Stimulated activated naive B cell treated with anti-CD40 and anti-IgM and Interleukin-4, amounts not matched to agents 10 μg/mL and 1 μg/mL and 100 μg/mL, for 72 hours (primary cell): Measurements from ENCODE around the gene SETD3.

Source experiments
- ATAC-seq, 2 donors: fragments of 150-1000 bp; cut with Tn5 transposase; replicated peaks; 2 replicates each; pipeline ENCODE4 v1.10.0; 2021; ENCODE audit warnings: moderate library complexity in 1 of 2
- DNase-seq: peaks from one replicate; pipeline ENCODE4 v3.0.0; 2021
- H3K27ac Mint-ChIP-seq: one replicate; pipeline ENCODE4 v1.8.0; 2022; ENCODE audit warnings: mild to moderate bottlenecking, mixed read lengths
- H3K27me3 Mint-ChIP-seq, 2 donors: one replicate each; pipeline ENCODE4 v1.8.0; 2022; ENCODE audit warnings: mixed read lengths in 2 of 2
- H3K36me3 Mint-ChIP-seq, 2 donors: one replicate each; pipeline ENCODE4 v1.8.0; 2022; ENCODE audit warnings: mixed read lengths in 2 of 2, mild to moderate bottlenecking in 1 of 2
- H3K4me1 Mint-ChIP-seq, 2 donors: one replicate each; pipeline ENCODE4 v1.8.0; 2022; ENCODE audit warnings: mixed read lengths in 2 of 2, mild to moderate bottlenecking in 1 of 2
- H3K4me3 Mint-ChIP-seq, 2 donors: one replicate each; pipeline ENCODE4 v1.8.0; 2022; ENCODE audit warnings: mild to moderate bottlenecking in 2 of 2, mixed read lengths in 2 of 2, moderate library complexity in 1 of 2
- H3K9me3 Mint-ChIP-seq, 2 donors: one replicate each; pipeline ENCODE4 v1.8.0; 2022; ENCODE audit warnings: mixed read lengths in 2 of 2, mild to moderate bottlenecking in 1 of 2

Gene SETD3

GRCh38 chr14:99512571-99513182, 32.0 kb upstream of the SETD3 start:
- no peak for DNase-seq
- H3K27ac Mint-ChIP-seq, result peak overlapping the region; percentile 47
- H3K4me1 Mint-ChIP-seq, result peaks cover 2 to 6% of the 10 kb centered on the region in 2 donors
- H3K27me3 Mint-ChIP-seq, result no peaks in the 10 kb centered on the region
- H3K4me3 Mint-ChIP-seq, result no peak overlapping the region
- H3K9me3 Mint-ChIP-seq, result no peaks in the 10 kb centered on the region
- peaks cover 17 to 25% of the 10 kb centered on the region in 2 donors for H3K36me3 Mint-ChIP-seq
- ATAC-seq, result no peak

GRCh38 chr14:99512110-99512449, 31.4 kb upstream of the SETD3 start:
- Mint-ChIP-seq H3K36me3 (peaks cover 22 to 31% of the 10 kb centered on the region in 2 donors), H3K4me1 (peaks cover 2 to 6% of the 10 kb centered on the region in 2 donors), H3K27ac (peak overlapping the region; percentile 47), H3K27me3 (no peaks in the 10 kb centered on the region), H3K9me3 (no peaks in the 10 kb centered on the region), H3K4me3 (no peak overlapping the region)
- DNase-seq (no peak), ATAC-seq (no peak)

- no peak for DNase-seq
- H3K9me3 Mint-ChIP-seq, result no peaks in the 10 kb centered on the region
- ATAC-seq, result no peak
- H3K27ac Mint-ChIP-seq, result peak overlapping the region; percentile 47
- H3K4me1 Mint-ChIP-seq, result peaks cover 2 to 6% of the 10 kb centered on the region in 2 donors
- H3K27me3 Mint-ChIP-seq, result no peaks in the 10 kb centered on the region
- H3K4me3 Mint-ChIP-seq, result no peak overlapping the region
- H3K36me3 Mint-ChIP-seq, result peaks cover 28 to 35% of the 10 kb centered on the region in 2 donors
These were observed 30.9 kb upstream of the SETD3 start for GRCh38 chr14:99511421-99512109.

- H3K36me3 Mint-ChIP-seq, result peaks cover 34 to 43% of the 10 kb centered on the region in 2 donors
- DNase-seq (no peak), ATAC-seq (no peak)
- peaks cover 0 to 6% of the 10 kb centered on the region in 2 donors for H3K4me1 Mint-ChIP-seq
- no peak overlapping the region for H3K27ac Mint-ChIP-seq
- H3K27me3 Mint-ChIP-seq, result no peaks in the 10 kb centered on the region
- H3K4me3 Mint-ChIP-seq, result no peak overlapping the region
- no peaks in the 10 kb centered on the region for H3K9me3 Mint-ChIP-seq
These were observed 30.0 kb upstream of the SETD3 start for GRCh38 chr14:99510556-99511139.

- Mint-ChIP-seq H3K9me3 (no peaks in the 10 kb centered on the region), H3K36me3 (peaks cover 37 to 46% of the 10 kb centered on the region in 2 donors), H3K27me3 (no peaks in the 10 kb centered on the region), H3K4me3 (no peak overlapping the region), H3K4me1 (peaks cover 0 to 6% of the 10 kb centered on the region in 2 donors), H3K27ac (peak overlapping the region; percentile 72)
- DNase-seq, result no peak
- no peak for ATAC-seq
These were observed 29.4 kb upstream of the SETD3 start for GRCh38 chr14:99509871-99510555.

GRCh38 chr14:99508896-99509629, 28.4 kb upstream of the SETD3 start:
- peak overlapping the region in 1 of 2 donors; percentile 25 for H3K4me3 Mint-ChIP-seq
- no peaks in the 10 kb centered on the region for H3K9me3 Mint-ChIP-seq
- H3K27me3 Mint-ChIP-seq, result no peaks in the 10 kb centered on the region
- DNase-seq, result no peak
- no peak for ATAC-seq
- peak overlapping the region; percentile 62 for H3K27ac Mint-ChIP-seq
- H3K36me3 Mint-ChIP-seq, result peaks cover 45 to 48% of the 10 kb centered on the region in 2 donors
- H3K4me1 Mint-ChIP-seq, result peaks cover 0 to 1% of the 10 kb centered on the region in 2 donors

- Mint-ChIP-seq H3K9me3 (no peaks in the 10 kb centered on the region), H3K27me3 (no peaks in the 10 kb centered on the region), H3K4me3 (no peak overlapping the region), H3K36me3 (peaks cover 52 to 56% of the 10 kb centered on the region in 2 donors), H3K27ac (no peak overlapping the region), H3K4me1 (peaks cover 0 to 2% of the 10 kb centered on the region in 2 donors)
- no peak for ATAC-seq
- no peak for DNase-seq
These were observed 27.4 kb upstream of the SETD3 start for GRCh38 chr14:99507860-99508640.

GRCh38 chr14:99506276-99506675, 25.6 kb upstream of the SETD3 start:
- no peaks in the 10 kb centered on the region for H3K27me3 Mint-ChIP-seq
- no peak overlapping the region for H3K4me3 Mint-ChIP-seq
- no peak for ATAC-seq
- DNase-seq, result no peak
- no peak overlapping the region for H3K27ac Mint-ChIP-seq
- H3K4me1 Mint-ChIP-seq, result peaks cover 0 to 7% of the 10 kb centered on the region in 2 donors
- no peaks in the 10 kb centered on the region for H3K9me3 Mint-ChIP-seq
- peaks cover 56% of the 10 kb centered on the region in 2 donors for H3K36me3 Mint-ChIP-seq

- no peaks in the 10 kb centered on the region for H3K9me3 Mint-ChIP-seq
- DNase-seq (no peak), ATAC-seq (no peak)
- no peak overlapping the region for H3K4me3 Mint-ChIP-seq
- H3K27ac Mint-ChIP-seq, result no peak overlapping the region
- H3K4me1 Mint-ChIP-seq, result peaks cover 0 to 7% of the 10 kb centered on the region in 2 donors
- no peaks in the 10 kb centered on the region for H3K27me3 Mint-ChIP-seq
- H3K36me3 Mint-ChIP-seq, result peaks cover 56 to 60% of the 10 kb centered on the region in 2 donors
These were observed 24.4 kb upstream of the SETD3 start for GRCh38 chr14:99505089-99505488.

GRCh38 chr14:99503848-99504453, 23.3 kb upstream of the SETD3 start:
- Mint-ChIP-seq H3K9me3 (no peaks in the 10 kb centered on the region), H3K27ac (no peak overlapping the region), H3K4me1 (peaks cover 0 to 7% of the 10 kb centered on the region in 2 donors), H3K36me3 (peaks cover 49 to 58% of the 10 kb centered on the region in 2 donors), H3K4me3 (no peak overlapping the region), H3K27me3 (no peaks in the 10 kb centered on the region)
- ATAC-seq (no peak), DNase-seq (no peak)

GRCh38 chr14:99502989-99503421, 22.3 kb upstream of the SETD3 start:
- Mint-ChIP-seq H3K9me3 (no peaks in the 10 kb centered on the region), H3K4me1 (peaks cover 0 to 7% of the 10 kb centered on the region in 2 donors), H3K27me3 (no peaks in the 10 kb centered on the region), H3K27ac (peak overlapping the region; percentile 47), H3K36me3 (peaks cover 48 to 53% of the 10 kb centered on the region in 2 donors), H3K4me3 (no peak overlapping the region)
- DNase-seq (no peak), ATAC-seq (peak; percentile 67)

- H3K4me1 Mint-ChIP-seq, result peaks cover 3 to 5% of the 10 kb centered on the region in 2 donors
- no peak overlapping the region for H3K4me3 Mint-ChIP-seq
- peaks cover 33 to 47% of the 10 kb centered on the region in 2 donors for H3K36me3 Mint-ChIP-seq
- H3K27me3 Mint-ChIP-seq, result no peaks in the 10 kb centered on the region
- ATAC-seq (no peak), DNase-seq (no peak)
- no peak overlapping the region for H3K27ac Mint-ChIP-seq
- no peaks in the 10 kb centered on the region for H3K9me3 Mint-ChIP-seq
These were observed 17.2 kb upstream of the SETD3 start for GRCh38 chr14:99497894-99498293.

- ATAC-seq, result no peak
- Mint-ChIP-seq H3K36me3 (peaks cover 32 to 46% of the 10 kb centered on the region in 2 donors), H3K4me1 (peaks cover 0 to 6% of the 10 kb centered on the region in 2 donors), H3K27me3 (no peaks in the 10 kb centered on the region), H3K9me3 (no peaks in the 10 kb centered on the region), H3K27ac (no peak overlapping the region), H3K4me3 (no peak overlapping the region)
- no peak for DNase-seq
These were observed 16.7 kb upstream of the SETD3 start for GRCh38 chr14:99497341-99497740.
